ES-I3 (cell line): ENCODE results near the gene MACROH2A2.
A peak's percentile ranks its signal among the peaks of the same experiment; 100 is the strongest.

ENCODE experiments used
- H3K36me3 ChIP-seq: 2 replicates; pipeline ENCODE4 v1.6.1; 2013; ENCODE audit warnings: mild to moderate bottlenecking, low read length, control low read depth, moderate library complexity; ENCODE audit not compliant: insufficient read depth
- H3K4me1 ChIP-seq: 2 replicates; pipeline ENCODE4 v1.6.1; 2013; ENCODE audit warnings: mild to moderate bottlenecking, control low read depth, low read length; ENCODE audit not compliant: insufficient read depth
- H3K9ac ChIP-seq: 2 replicates; pipeline ENCODE4 v1.6.1; 2013; ENCODE audit warnings: low read depth, mild to moderate bottlenecking, low read length, moderate library complexity
- H3K9me3 ChIP-seq: 2 replicates; pipeline ENCODE4 v1.6.1; 2013; ENCODE audit warnings: mild to moderate bottlenecking, low read length, moderate library complexity; ENCODE audit not compliant: control insufficient read depth, insufficient read depth

The MACROH2A2 gene

GRCh38 chr10:70137927-70138883, 85.6 kb downstream of the MACROH2A2 start:
- peaks cover 2% of the 10 kb centered on the region; the same call in 1 of the 2 replicates for H3K4me1 ChIP-seq
- no peak overlapping the region for H3K9ac ChIP-seq
- no peaks in the 10 kb centered on the region for H3K36me3 ChIP-seq

GRCh38 chr10:70139151-70139996, 86.7 kb downstream of the MACROH2A2 start:
- no peaks in the 10 kb centered on the region for H3K36me3 ChIP-seq
- H3K4me1 ChIP-seq: no peaks in the 10 kb centered on the region
- H3K9ac ChIP-seq: no peak overlapping the region
- H3K9me3 ChIP-seq: no peaks in the 10 kb centered on the region

More at GRCh38 chr10:70137927-70138883, 85.6 kb downstream of the MACROH2A2 start:
- no peaks in the 10 kb centered on the region for H3K9me3 ChIP-seq

GRCh38 chr10:70139997-70140250, 87.3 kb downstream of the MACROH2A2 start:
- Histone ChIP-seq H3K9me3 (no peaks in the 10 kb centered on the region), H3K36me3 (no peaks in the 10 kb centered on the region), H3K4me1 (no peaks in the 10 kb centered on the region), H3K9ac (no peak overlapping the region)

GRCh38 chr10:70140297-70140696, 87.7 kb downstream of the MACROH2A2 start:
- no peaks in the 10 kb centered on the region for H3K36me3 ChIP-seq
- H3K9me3 ChIP-seq: no peaks in the 10 kb centered on the region
- no peaks in the 10 kb centered on the region for H3K4me1 ChIP-seq
- H3K9ac ChIP-seq: no peak overlapping the region

- Histone ChIP-seq H3K4me1 (no peaks in the 10 kb centered on the region; the same call in 1 of the 2 replicates), H3K36me3 (no peaks in the 10 kb centered on the region), H3K9ac (no peak overlapping the region), H3K9me3 (no peaks in the 10 kb centered on the region)
These were observed 89.9 kb downstream of the MACROH2A2 start for GRCh38 chr10:70142555-70142954.

GRCh38 chr10:70144372-70145110, 91.9 kb downstream of the MACROH2A2 start:
- no peaks in the 10 kb centered on the region; the same call in 1 of the 2 replicates for H3K36me3 ChIP-seq
- H3K9me3 ChIP-seq: no peaks in the 10 kb centered on the region
- H3K9ac ChIP-seq: peak overlapping the region; percentile 64; the same call in 1 of the 2 replicates
- H3K4me1 ChIP-seq: no peaks in the 10 kb centered on the region; the same call in 1 of the 2 replicates

GRCh38 chr10:70145166-70145665, 92.6 kb downstream of the MACROH2A2 start:
- H3K4me1 ChIP-seq: no peaks in the 10 kb centered on the region; the same call in 1 of the 2 replicates
- H3K9me3 ChIP-seq: no peaks in the 10 kb centered on the region
- H3K36me3 ChIP-seq: no peaks in the 10 kb centered on the region; the same call in 1 of the 2 replicates
- H3K9ac ChIP-seq: peak overlapping the region; percentile 64

GRCh38 chr10:70145666-70146488, 93.2 kb downstream of the MACROH2A2 start:
- H3K4me1 ChIP-seq: no peaks in the 10 kb centered on the region; the same call in 1 of the 2 replicates
- H3K9ac ChIP-seq: peak overlapping the region; percentile 64
- no peaks in the 10 kb centered on the region; the same call in 1 of the 2 replicates for H3K36me3 ChIP-seq
- H3K9me3 ChIP-seq: no peaks in the 10 kb centered on the region

- Histone ChIP-seq H3K36me3 (peaks cover 2% of the 10 kb centered on the region), H3K9ac (peak within 1 kb of the TSS; percentile 64), H3K4me1 (no peaks in the 10 kb centered on the region; the same call in 1 of the 2 replicates), H3K9me3 (no peaks in the 10 kb centered on the region)
These were observed 94.0 kb downstream of the MACROH2A2 start, which contains the start of gene TYSND1 for GRCh38 chr10:70146489-70147258. TYSND1 (minus strand) TSS chr10:70146700; CDS start chr10:70146586, 114 bp downstream.

GRCh38 chr10:70147259-70147625, 94.6 kb downstream of the MACROH2A2 start:
- H3K4me1 ChIP-seq: no peaks in the 10 kb centered on the region; the same call in 1 of the 2 replicates
- H3K9ac ChIP-seq: peak overlapping the region; percentile 64; the same call in 1 of the 2 replicates
- no peaks in the 10 kb centered on the region for H3K9me3 ChIP-seq
- H3K36me3 ChIP-seq: peaks cover 8% of the 10 kb centered on the region

- H3K4me1 ChIP-seq: no peaks in the 10 kb centered on the region; the same call in 1 of the 2 replicates
- no peaks in the 10 kb centered on the region for H3K9me3 ChIP-seq
- H3K9ac ChIP-seq: no peak overlapping the region
- peaks cover 16% of the 10 kb centered on the region for H3K36me3 ChIP-seq
These were observed 95.9 kb downstream of the MACROH2A2 start for GRCh38 chr10:70148516-70148915.

GRCh38 chr10:70155255-70155838, 102.7 kb downstream of the MACROH2A2 start:
- no peaks in the 10 kb centered on the region for H3K9me3 ChIP-seq
- H3K36me3 ChIP-seq: peaks cover 30% of the 10 kb centered on the region
- no peak overlapping the region for H3K9ac ChIP-seq
- H3K4me1 ChIP-seq: peaks cover 15% of the 10 kb centered on the region
